ENCODE data around the gene CFAP299. TPM values are rescaled to one million over a fixed set of nuclear protein-coding genes. Genes with fewer than 3 reads are reported as not detected.

CFAP299 gene
- total and polyA plus RNA-seq, 2 of the 13 experiments (the other 11 are each of a cell fraction or from before 2014, with no cell fraction given), result not detected

- Histone ChIP-seq H3K4me3 (replicated peaks in 1 of 3; ENCODE audit: insufficient read depth in 1 of 3, low read depth in 2 of 3, low read length in 3 of 3) (no peak overlapping the region), H3K4me1 (ENCODE audit: insufficient read depth, low read length) (no peaks in the 10 kb centered on the region), H3K79me2 (ENCODE audit: insufficient read depth, low read length) (no peaks in the 10 kb centered on the region), H3K36me3 (replicated peaks in 1 of 2; ENCODE audit: control insufficient read depth in 1 of 2, insufficient read depth in 2 of 2, low read length in 2 of 2) (no peaks in the 10 kb centered on the region), H3K27me3 (ENCODE audit: control insufficient read depth in 1 of 2, insufficient read depth in 2 of 2, low read length in 2 of 2) (no peaks in the 10 kb centered on the region), H3K9ac (ENCODE audit: insufficient read depth, low read depth, low read length) (no peak overlapping the region), H3K27ac (ENCODE audit: extremely low read length, insufficient read depth, low read length) (no peak overlapping the region), H4K20me1 (ENCODE audit: insufficient read depth, low read length) (no peaks in the 10 kb centered on the region), H3K9me3 (ENCODE audit: low read length) (no peaks in the 10 kb centered on the region), H3K4me2 (ENCODE audit: low read depth, low read length) (no peak overlapping the region), H2AFZ (ENCODE audit: low read length) (no peak overlapping the region)
- no TSS peak for BruUV-seq (replicated peaks)
- 2% methylated on average over 3 of the region's 3 CpGs for WGBS (ENCODE audit: low lambda C conversion rate)
- intact Hi-C loops (cut with micrococcal nuclease; ENCODE audit: unreplicated experiment), result no loop called here
- TF ChIP-seq, protein P1, sequence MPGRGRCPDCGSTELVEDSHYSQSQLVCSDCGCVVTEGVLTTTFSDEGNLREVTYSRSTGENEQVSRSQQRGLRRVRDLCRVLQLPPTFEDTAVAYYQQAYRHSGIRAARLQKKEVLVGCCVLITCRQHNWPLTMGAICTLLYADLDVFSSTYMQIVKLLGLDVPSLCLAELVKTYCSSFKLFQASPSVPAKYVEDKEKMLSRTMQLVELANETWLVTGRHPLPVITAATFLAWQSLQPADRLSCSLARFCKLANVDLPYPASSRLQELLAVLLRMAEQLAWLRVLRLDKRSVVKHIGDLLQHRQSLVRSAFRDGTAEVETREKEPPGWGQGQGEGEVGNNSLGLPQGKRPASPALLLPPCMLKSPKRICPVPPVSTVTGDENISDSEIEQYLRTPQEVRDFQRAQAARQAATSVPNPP (CRISPR knock-in tag; IDR thresholded peaks at IDR 0.05), result no peak
- TF ChIP-seq ZNF569 (CRISPR knock-in tag; IDR thresholded peaks at IDR 0.05; ENCODE audit: borderline replicate concordance), result no peak
- TF ChIP-seq ZSCAN30 (CRISPR knock-in tag; IDR thresholded peaks at IDR 0.05), result no peak
- no peak for TF ChIP-seq HNRNPK (IDR thresholded peaks at IDR 0.05; ENCODE audit: low read depth, low read length, poor library complexity, severe bottlenecking)
- TF ChIP-seq XBP1 (CRISPR knock-in tag; IDR thresholded peaks at IDR 0.05), result no peak
- no peak for TF ChIP-seq FOXA1 (IDR thresholded peaks at IDR 0.05)
- no peak for TF ChIP-seq FOXA1 (CRISPR knock-in tag; IDR thresholded peaks at IDR 0.05)
- no peak for TF ChIP-seq ZNF350 (CRISPR knock-in tag; IDR thresholded peaks at IDR 0.05; ENCODE audit: borderline replicate concordance, low read depth)
- no peak for TF ChIP-seq ZFP37 (CRISPR knock-in tag; IDR thresholded peaks at IDR 0.05; ENCODE audit: borderline replicate concordance)
- TF ChIP-seq ZNF451 (CRISPR knock-in tag; IDR thresholded peaks at IDR 0.05), result no peak
- no peak for FAIRE-seq
- ChIA-PET POLR2A (no interaction called here), CTCF (ENCODE audit: low intra/inter-chr PET ratio, low total read pairs) (no interaction called here)
- no peak for DNase-seq (ENCODE audit: low spot score)
- in situ Hi-C loops (cut with HindIII; ENCODE audit: extremely low pct_ligation_motif_present, low pct_unique_long_range_greater_than_20kb), result loop anchor here (5.0 kb wide), 1 partner anchor 627 kb away; no protein-coding TSS in a partner anchor
- ATAC-seq, result no peak
Observed at GRCh38 chr4:80360084-80360483, 24.6 kb downstream of the CFAP299 start.

Measured in HepG2 (cell line).